ENCODE measurements around the gene SLC25A38.
"Not testable (repeated sequence)": the region's sequence is repeated elsewhere in the genome, so short reads cannot be mapped to it uniquely, and the experiment has no call there.

Gene SLC25A38

DNA sequence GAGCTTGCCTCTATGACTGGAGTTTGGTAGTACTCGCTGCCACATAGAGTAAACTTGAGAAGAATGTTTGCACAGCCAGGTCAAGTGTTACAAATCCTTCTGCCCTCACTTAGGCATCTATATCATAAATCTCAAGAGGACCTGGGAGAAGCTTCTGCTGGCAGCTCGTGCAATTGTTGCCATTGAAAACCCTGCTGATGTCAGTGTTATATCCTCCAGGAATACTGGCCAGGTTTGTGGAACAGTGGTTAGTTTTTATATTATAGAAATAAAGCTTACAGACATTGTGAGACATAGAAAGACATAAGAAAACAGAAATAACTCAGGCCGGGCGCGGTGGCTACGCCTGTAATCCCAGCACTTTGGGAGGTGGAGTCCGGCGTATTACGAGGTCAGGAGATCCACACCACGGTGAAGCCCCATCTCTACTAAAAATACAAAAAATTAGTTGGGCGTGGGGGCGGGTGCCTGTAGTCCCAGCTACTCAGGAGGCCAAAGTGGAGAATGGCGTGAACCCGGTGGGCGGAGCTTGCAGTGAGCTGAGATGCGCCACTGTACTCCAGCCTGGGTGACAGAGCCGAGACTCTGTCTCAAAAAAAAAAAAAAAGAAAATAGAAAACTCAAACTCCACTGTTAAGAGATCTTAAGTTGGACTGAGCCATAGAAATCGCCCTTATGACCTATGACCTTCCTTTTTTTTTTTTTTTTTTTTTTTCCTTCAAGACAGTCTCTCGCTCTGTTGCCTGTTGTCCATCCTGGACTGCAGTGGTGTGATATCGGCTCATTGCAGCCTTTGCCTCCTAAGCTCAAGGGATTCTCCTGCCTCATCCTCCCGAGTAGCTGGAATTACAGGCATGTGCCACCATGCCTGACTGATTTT, 25.6 kb downstream of the SLC25A38 start:
- DNase-seq: no peak

DNA sequence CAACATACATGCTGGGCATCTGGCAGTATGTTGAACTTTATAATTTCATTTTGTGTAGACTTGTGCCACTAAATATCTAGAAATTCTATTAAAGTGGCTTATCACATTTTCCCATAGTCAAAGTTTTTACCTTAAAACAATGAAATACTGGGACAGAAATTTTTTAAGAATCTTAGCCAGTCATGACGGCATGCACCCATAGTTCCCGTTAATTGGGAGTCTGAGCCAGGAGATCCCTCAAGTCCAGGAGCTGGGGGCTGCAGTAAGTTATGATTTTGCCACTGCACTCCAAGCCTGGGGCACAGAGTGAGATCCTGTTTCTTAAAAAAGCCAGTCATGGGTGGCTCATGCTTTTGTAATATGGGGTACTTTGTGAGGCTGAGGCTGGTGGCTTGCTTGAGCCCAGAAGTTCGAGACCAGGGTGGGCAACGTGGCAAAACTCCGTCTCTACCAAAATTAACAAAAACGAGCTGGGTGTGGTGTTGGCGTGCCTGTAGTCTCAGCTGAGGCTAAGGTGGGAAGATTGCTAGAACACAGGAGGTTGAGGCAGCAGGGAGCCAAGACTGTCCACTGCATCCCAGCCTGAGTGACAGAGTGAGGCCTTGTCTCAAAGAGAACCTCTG, 26.5 kb downstream of the SLC25A38 start:
- DNase-seq: no peak

DNA sequence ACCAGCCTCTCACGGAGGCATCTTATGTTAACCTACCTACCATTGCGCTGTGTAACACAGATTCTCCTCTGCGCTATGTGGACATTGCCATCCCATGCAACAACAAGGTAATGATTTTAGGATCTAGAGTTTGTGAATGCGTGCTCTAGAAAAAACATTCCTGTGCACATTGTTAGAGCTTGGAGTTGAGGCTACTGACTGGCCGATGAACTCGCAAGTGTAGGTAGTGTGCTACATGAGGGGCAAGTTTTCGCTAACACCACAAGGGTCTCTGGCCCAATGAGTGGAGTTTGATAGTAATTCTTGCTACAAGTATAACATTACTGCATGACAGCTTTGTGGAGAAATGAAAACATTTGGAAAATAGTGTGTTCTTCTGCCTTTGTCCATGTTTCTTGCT, 27.7 kb downstream of the SLC25A38 start:
- DNase-seq: no peak

DNA sequence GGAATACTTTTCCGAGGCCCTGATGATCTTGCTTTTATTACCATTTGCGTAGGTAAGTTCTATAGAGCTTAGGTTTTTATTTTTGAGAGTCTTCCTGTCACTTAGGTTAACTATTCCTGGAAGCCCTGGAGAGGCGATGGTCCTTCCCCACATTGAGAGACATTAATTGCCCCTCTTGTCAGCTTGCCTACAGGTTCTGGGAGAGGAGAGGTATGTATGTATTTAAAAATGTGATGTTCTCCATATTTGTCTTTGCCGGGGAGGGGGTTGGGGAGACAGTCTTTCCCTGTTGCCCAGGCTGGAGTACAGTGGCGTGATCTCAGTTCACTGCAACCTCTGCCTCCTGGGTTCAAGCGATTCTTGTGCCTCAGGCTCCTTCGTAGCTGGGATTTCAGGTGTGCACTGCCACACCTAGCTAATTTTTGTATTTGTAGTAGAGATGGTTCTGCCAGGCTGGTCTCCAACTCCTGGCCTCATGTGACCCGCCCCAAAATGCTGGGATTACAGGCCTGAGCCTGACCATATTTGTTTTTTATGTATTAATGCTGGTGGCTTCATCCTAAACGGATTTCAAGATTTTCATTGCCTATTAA, 29.6 kb downstream of the SLC25A38 start:
- no peak for DNase-seq

DNA sequence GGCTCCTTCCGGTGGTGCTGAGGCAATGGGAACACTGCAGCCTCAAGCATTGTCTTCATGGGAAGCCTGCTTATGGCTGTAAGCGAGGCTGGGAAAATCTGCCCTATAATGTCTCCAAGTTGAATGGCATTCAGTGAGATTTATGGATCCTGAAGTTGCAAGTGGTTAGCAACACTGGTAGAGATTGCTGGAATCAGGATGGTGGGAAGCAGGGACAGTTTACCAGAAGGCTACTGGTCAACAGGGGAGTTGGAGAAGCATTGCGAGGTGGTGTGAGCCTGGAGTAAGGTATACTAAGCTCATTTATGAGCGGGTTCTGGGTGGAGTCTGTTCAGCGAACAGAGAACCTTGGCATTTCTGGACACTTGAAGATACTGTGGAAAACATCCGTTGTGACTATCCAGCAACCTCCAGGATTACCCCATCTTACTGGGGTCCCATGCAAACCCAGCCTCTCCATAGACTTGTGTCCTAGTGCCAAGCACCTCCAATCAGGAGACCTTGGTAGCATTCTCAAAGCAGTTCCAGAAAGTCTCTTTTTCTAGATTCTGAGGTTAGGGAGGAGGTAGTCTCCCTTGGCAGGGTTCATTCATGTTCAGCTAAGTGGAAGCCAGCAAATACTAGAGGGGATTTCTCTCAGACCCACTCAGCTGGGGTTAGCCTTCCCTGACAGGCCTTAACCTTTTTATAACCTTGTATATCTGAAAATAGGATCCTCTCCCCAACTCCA, 30.7 kb downstream of the SLC25A38 start:
- DNase-seq: no peak

DNA sequence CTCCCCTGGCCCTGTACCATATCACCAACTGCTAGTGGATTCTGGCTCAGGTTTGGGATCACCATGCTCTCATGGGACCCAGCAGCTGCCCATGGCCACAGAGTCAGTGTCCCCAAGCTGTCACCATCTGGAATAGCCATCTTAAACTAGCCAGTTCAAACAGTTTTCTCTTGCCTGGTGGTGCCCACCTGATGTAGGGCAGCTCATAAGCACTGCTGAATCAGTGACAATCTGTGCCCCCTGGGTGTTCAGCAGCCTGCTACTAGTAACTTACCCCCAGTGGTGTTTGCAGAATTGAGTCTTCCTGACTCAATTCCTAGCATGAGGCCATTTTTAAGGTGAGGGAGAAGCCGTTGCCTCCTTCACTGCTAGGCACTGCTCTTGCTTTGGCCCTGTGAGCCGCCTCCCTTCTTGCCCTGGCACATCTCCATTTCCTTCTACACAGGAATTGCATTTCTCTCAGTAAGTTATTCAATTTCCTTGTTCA, 31.3 kb downstream of the SLC25A38 start:
- DNase-seq: no peak

DNA sequence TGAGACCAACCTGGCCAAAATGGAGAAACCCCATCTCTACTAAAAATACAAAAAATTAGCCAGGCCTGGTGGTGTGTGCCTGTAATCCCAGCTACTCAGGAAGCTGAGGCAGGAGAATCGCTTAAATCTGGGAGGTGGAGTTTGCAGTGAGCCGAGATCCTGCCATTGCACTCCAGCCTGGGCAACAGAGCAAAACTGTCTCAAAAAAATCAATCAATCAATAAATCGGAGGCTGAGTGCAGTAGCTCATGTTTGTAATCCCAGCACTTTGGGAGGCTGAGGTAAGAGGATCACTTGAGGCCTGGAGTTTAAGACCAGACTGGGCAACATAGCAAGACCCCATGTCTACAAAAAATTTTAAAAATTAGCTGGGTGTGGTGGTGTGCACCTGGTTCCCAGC, 32.1 kb downstream of the SLC25A38 start:
- not testable (repeated sequence) for DNase-seq

DNA sequence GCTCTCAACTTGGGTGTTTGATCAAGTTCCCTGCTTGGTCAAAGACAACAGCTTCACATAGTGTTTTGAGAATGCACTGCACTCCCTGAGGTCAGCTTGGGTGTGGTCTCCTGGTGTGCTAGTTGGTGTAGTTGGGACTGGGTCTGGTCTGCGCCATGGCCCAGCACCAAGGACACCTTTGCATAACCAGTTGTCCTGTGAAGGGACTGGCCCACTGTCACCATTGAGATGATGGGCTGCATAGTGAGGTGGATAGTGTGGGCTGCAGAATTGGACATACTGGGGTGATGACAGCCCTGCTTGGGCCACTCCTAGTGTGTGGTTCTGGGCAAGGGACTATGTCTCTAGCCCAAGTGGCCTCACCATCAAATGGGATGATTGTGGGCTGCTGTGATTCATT, 32.8 kb downstream of the SLC25A38 start:
- DNase-seq: no peak

DNA sequence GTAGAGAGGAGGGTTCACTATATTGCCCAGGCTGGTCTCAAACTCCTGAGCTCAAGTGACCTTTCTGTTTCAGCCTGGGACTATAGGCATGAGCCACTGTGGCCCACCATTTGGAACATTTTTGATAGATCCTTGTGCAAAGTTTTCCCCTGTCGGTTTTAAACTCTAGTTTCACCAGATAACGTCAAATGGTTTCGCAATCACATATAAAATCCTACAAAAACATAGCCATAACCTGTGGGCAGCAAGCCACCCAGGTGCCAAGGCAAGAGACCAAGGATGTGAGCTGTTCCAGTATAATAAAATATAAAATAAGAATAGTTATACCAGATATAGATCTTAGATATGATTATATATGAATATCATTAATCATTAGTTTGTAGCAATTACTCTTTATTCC, 33.8 kb downstream of the SLC25A38 start:
- not testable (repeated sequence) for DNase-seq

DNA sequence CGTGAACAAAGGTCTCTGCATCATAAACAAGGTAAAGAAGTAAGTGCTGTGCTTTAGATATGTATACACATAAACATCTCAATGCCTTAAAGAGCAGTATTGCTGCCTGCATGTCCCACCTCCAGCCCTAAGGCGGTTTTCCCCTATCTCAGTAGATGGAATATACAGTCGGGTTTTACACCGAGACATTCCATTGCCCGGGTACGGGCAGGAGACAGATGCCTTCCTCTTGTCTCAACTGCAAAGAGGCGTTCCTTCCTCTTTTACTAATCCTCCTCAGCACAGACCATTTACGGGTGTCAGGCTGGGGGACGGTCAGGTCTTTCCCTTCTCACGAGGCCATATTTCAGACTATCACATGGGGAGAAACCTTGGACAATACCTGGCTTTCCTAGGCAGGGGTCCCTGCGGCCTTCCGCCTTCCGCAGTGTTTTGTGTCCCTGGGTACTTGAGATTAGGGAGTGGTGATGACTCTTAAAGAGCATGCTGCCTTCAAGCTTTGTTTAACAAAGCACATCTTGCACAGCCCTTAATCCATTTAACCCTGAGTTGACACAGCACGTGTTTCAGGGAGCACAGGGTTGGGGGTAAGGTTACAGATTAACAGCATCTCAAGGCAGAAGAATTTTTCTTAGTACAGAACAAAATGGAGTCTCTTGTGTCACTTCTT, 35.5 kb downstream of the SLC25A38 start:
- not testable (repeated sequence) for DNase-seq

DNA sequence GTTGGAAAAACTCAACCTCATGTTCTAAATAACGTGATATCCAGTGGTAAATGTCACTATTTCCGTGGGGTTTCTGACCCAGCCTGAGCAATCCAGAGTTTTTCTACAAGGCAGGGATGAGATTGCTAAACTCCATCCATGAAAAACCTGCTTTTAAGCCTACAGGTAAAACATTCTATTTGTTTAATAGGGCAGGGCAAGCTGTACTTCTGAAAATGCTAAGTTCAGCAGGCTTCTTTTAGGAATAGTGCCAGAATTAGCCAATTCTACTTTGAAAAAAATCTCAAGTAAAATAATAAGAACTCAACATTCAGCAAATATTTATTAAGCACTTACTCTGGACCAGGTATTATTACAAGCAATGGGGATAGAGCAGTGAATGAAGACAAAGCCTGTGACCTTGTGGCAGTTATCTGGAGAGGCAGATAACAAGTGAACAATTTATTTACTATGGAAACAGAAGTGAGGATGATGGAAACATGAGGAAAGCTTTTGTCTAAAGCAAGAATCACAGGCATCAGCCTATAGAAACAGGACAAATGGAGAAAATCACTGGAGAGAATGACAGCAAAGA, 36.7 kb downstream of the SLC25A38 start:
- no peak for DNase-seq

DNA sequence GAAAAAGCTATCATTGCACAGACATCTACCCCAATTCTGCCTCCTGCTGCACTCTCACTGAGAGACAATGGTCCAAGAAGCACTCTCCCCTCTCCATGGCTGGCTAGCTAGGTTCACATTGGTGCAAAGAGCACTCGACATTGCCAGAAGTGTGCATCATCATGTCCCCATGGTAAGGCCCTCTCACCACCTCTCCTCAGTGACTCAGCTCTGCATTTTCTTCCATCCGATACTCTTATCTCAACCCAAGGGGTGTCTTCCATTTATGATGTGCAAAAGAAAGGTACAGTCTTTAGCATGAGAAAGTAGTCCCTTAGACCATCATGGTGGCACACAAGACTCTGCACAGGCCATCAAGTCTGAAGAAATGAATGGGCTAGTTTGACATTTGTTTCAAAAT, 37.4 kb downstream of the SLC25A38 start:
- DNase-seq: no peak

DNA sequence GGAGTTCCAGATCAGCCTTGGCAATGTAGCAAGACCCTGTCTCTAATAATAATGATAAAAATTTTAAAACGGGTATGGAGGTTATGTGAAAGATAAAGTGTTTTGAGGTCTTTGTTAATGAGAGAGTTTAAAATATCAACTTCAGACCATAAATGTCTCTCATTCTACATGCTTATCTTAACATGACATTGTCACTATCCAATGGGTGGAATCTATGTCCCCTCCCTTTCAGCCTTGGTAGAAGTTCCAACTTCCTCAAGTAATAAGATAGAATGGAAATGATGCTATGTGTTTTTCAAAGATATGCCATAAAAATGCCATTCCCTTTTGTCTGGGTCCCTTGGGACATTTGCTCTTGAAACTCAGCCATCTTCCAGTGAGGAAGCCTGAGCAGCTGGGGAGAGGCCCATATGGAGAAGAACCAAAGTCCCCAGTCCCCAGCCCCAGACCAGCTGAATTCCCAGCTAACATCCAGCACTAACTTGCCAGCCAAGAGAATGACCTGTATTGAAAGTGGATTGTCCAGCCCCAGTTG, 40.3 kb downstream of the SLC25A38 start:
- no peak for DNase-seq

DNA sequence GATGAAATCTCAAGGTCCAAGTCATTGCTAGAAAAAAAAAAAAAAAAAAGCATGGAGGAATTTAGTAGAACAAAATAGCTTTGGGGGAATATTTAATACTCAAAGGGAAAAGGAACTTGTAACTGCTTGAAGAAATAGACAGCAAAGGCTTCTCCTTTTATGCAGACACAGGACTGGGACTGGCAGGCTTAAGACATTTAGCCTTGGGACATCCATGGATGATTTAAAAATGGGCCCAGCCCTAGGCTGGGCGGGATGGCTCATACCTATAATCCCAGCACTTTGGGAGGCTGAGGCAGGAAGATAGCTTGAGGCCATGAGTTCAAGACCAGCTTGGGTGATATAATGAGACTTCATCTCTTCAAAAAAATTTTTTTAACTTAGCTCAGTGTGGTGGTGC, 43.1 kb downstream of the SLC25A38 start:
- no peak for DNase-seq

DNA sequence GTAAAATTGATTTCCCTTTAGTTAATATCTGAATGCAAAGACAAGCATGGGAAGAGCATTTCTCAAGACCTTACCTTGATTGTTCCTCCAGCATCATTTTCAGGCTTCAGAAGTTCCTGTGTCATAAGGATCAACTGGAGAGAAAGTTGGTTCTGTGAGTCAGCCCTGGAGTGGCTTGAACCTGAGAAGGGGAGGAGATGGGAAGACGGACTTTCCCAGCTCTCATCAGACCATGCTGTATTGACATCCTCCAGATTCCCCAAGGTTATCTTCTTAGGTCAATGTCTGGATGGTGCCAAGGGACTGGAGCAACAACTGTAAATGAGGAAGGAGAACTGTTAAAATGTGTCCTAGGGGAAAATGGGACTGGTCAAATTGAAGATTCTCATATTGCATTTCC, 44.3 kb downstream of the SLC25A38 start:
- no peak for DNase-seq

DNA sequence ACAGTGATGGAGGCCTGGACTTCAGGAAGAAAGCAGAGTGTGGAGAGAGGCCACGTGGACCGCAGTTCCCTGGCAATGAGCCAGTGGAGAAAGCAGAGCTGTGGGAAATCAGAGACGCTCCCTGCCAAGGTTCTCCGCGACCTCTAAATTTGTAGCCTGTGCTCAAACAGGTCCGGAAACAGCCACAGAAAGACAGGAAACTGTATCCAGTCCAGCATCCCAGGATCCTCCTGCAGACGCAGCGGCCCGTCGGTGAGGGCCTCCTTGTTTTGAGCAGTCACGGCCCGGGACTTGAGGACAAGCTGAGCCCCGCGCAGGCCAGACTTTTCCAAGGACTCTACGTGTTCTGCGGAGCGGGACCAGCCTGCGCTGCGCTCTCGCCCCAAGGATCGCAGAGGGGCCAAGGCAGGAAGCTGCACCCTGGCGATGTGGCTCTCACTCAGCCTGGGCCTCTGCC, 45.6 kb downstream of the SLC25A38 start:
- no peak for DNase-seq

DNA sequence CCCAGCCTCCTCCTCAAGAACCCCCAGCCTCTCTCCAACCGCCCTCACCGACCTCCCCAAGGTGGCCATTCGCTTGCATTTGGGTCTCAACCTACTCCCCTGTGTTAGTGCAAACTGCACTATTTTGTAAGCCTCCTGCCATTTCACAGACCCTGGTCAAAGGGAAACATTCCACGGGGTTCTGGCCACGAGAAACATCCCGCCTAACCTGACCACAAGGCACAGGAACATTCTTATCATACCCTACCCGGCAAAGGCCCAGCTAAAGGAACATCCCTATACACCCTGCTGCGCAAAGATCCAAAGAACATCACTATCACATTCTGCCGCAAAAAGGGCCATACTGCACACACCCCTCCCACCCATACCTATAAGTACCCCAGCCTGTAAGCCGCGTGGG, 46.3 kb downstream of the SLC25A38 start:
- DNase-seq: no peak

DNA sequence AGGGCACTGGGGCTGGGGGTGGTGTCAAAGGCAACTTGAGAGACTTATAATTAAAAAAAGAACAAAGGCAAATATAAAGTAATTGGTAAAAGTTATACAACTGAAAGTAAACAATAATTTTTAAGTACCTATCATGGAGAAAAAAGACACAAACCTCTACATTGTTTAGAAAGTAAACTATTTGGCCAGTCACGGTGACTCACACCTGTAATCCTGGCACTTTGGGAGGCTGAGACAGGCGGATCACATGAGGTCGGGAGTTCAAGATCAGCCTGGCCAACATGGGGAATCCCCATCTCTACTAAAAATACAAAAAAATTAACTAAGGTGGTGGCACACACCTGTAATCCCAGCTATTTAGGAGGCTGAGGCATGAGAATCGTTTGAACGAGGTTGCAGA, 49.2 kb downstream of the SLC25A38 start:
- no peak for DNase-seq

DNA sequence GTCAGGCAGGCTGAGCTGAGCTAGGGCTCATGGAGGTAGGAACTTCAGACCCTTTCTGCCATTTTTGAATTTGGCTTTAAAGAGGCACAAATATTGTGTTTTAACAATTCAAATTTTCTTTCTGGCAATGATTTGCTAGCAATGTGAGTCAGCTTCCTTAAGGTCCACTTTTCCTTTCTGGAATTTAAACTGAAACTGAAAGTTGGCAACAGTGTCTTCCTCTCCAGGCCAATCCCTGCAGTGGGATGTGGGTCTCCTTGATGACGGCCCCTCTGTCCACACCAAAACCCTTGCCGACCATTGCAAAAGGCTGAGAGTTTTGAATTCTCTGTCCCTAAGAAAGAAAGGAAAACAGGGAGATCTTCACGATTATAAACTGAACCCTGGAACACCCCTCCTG, 50.5 kb downstream of the SLC25A38 start:
- DNase-seq: no peak

DNA sequence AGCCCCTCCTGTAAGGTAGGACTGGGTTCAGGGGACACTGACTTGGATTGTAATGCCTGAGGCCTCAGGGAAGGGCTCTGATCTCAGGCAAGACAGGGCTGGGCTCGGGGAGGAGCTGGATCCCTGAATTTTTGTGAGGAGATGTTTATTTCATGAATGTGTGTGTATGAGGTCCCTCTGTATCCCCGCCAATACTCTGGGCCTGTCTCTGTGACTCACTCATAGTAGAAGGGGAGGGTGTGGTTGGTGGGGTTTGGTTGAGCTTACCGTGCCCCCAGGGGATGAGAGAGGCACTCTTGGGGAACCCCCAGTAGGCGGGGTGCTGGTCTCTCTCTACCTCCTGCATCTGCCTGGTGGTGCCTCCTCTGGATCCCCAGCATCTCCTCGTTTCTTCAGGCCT, 51.4 kb downstream of the SLC25A38 start:
- DNase-seq: no peak

DNA sequence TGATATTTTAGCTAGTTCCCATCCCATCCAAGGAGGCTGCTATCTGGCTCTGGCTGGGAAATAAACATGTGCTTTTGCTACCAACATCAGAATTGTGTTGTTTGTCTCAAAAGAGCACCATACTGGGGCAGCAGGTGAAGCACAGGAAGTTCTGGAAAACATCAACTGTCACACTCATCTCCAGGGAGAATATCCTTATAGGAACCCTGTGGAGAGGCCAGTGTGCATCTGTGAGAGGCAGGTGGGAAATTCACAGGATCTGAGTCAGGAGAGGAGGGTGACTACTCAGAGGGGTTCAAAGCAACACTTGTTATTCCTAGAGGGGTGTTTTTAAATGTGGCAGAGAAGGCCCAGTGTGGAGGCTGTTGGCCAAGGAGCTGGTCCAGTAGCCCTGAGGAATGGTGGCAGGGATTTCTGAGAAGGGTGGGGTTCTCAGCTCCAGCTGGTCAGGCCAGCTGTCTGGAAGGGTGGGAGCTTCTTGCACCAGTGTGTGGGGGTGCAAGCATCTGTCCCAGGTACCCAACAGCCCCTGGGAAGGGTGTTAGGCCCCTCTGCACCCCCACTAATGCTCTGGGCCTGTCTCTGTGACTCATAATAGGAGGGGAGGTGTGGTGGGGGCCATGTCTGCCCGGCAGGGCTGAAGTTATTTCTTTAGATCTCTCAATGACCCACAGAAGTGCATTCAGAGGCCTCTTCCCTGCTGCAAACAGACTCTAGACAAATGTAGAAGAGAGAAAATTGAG, 52.0 kb downstream of the SLC25A38 start:
- DNase-seq: no peak
